HG02973 (cell line): ENCODE data around the gene SECTM1.
A peak's percentile ranks its signal among the peaks of the same experiment; 100 is the strongest.

ENCODE experiments used
- ATAC-seq: cut with Tn5 transposase; IDR thresholded peaks from one replicate; pipeline ENCODE4 v1.9.1; 2021; ENCODE audit warnings: moderate library complexity; ENCODE audit not compliant: unreplicated experiment

The SECTM1 gene

DNA sequence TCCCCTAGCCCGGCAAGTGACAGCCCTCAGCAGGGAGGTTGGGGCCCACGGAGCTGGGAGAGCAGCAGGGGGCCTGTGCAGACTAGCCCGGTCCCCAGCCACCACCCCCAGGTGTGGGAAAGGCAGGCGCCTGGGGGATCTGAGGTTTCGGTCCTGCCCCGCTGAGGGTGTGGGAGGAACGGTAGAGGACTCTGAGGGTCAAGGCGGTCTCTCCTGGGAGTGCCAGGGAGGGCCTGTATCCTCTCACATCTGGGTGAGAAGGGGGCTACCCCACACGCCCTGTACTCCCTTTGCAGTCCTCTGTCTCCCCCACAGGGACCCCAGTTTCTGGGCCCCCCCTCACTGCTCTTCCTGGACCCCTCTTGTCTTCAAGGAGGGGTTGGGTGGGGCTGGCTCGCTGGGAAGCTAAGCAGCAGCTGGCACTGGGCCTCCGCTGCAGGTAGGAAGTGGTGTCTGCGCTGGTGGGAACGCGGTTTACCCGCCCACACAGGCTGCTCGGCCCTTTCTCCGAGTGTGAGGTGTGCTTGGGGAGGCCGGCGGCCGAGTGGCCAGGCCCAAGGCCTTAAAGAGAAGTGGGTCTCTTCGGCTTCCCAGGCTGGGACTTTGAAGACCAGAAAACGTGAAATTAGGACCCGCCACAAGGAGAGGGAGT, 31.5 kb downstream of the SECTM1 start:
- ATAC-seq, result no peak

DNA sequence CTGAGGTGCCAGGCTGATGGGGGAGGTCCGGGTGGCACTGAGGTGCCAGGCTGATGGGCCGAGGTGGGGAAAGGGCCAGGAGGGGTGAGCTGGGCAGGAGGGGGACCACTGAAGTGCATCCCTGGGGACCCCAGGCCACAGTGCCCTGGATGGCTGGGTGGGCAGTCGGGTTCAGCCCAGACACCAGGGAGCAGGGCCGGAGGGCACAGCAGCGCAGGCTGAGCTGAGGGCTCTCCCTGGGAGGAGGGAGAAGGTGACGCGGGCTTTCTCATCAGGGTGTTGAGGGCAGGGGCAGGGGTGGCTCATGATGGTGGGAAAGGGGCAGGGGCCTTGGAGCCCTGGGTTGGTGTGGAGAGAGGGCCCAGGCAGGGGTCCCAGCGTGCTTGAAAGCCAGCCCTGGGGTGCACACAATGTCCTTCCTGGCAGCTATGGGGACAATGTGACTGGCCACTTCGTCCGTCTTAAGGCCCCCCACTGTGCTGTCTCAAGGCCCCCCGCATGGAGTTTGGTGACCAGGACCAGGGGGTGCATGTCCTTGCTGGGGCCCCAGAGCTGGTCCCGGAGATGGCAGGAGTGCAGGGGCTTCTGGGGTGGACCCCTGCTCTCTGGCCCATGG, 32.2 kb downstream of the SECTM1 start:
- ATAC-seq, result no peak

DNA sequence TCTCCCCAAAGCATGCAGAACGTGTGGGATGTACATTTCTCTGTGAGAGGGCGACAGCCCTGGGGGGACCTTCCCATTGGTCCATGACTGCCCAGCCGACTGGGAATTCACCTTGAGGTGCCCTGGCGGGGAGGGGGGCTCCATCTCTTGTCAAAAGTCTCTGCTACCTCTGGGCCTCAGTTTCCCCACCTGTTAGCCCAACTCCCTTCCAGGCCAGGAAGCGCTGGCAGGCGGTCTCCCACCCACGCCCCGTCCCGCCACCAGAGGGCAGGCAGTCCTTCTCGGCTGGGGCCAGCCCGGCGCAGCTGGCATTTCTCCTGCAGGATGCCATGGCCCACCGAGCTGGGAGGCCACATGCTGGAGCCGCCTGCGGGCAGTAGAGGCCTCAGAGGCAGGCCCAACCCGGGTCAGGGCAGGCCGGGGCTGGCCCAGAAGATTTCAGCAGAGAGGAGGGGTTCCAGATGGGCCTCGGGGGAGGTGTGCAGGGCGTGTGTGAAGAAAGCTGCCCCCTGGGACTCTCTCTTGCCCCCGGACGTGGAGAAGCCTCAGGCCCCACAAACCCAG, 32.8 kb downstream of the SECTM1 start:
- ATAC-seq, result no peak

DNA sequence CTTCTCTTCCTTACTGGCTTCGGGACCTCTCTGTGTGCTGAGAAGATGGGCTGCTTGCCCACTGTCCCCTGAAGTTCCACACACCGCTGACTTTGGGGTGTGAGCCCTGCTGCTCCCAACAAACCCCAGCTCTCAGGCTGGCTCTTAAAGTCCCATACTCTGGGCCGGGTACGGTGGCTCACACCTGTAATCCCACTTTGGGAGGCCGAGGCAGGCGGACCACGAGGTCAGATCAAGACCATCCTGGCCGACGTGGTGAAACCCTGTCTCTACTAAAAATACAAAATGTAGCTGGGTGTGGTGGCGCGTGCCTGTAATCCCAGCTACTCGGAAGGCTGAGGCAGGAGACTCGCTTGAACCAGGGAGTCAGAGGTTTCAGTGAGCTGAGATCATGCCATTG, 33.3 kb downstream of the SECTM1 start:
- no peak for ATAC-seq

DNA sequence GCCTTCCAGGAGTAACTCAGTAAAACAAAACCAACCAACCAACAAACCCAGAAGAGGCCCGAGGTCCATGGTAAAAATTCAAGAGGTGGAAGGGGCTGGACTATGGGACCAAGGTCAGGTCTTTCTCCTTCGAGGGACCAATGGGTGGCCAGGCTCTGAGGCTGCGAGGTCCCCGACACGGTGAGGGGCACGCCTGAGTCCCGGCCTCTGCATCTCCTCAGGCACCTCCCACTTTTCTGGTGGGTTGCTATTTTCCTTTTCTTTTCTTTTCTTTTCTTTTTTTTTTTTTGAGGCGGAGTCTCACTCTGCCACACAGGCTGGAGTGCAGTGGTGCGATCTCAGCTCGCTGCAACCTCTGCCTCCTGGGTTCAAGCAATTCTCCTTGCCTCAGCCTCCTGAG, 34.1 kb downstream of the SECTM1 start:
- no peak for ATAC-seq

DNA sequence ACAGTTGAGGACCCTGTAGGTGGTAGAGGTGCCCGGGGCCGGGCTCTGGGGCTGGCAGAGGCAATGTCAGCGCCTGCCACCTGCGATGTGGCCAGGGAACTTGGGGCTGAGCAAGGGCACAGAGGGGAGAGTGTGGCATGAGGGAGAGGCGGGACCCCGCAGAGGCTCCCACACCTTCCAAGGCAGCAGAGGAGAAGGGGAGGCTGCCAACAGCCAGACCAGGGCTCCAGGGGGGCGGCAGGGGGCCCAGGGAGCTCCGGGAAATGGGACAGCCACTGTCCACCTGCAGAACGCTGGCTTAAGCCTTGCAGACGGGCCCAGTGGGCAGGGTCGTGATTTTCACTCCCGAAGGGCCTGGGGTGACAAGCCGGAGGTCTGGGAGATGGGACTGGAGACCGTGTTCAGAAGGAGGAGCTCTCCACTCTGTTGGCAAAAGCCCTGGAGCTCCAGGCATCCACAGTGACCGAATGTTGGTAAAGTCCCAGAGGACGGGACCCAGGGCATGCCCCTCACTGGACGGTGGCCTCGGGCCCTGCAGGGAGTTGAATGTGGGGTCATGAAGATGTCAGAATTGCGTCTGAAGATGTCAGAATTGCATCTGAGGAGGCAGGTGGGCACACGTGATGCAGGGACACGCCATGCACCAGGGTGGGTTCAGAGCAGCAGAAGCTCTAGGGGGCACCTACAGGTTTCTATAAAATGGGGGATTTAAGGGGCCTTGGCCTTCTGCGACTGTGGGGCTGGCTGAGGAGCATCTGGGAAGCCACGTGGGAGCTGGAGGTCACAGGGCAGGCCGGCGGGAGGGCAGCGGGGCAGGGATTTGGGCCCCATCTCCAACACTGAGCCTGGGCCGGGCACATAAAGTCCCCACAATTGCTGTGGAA, 34.8 kb downstream of the SECTM1 start:
- ATAC-seq, result no peak

DNA sequence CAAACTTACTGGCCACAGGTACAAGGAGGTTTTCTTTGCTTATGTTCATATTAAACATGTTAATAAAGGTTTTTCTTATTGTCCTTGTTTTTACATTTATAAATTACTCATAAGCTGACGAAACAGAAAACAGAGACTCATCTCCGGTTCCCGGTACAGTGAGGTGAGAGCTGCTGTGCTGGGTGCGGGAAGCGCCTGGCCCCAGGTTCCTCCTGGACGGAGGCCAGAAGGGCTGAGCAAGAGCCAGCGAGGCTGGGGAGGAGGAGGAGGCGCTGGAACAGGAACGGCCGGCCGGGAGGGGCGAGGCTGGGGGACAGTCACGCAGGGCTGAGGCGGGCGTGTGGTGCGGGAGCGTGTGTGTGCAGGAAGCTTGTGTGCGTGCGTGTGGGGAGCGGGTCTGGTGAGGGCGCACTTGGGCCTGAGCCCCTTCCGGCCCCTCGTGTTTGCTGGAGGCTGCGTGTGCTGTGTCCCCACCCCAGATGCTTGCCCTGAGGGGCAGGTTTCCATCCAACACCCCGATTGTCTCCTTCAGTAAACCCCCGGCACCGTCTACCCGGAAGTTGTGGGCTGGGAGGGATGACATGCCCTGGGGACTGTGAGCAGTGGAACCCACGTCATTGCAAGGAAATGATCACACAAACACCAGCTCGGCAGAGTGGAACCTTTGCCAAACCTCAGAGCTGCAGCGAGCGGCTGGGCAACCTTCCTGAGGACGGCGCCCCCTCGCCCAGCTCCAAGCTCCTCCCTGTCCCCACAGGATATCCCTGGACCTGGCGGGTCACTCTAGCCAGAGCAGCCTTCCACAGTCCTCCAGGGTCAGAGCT, 35.6 kb downstream of the SECTM1 start:
- peak; percentile 47 for ATAC-seq

DNA sequence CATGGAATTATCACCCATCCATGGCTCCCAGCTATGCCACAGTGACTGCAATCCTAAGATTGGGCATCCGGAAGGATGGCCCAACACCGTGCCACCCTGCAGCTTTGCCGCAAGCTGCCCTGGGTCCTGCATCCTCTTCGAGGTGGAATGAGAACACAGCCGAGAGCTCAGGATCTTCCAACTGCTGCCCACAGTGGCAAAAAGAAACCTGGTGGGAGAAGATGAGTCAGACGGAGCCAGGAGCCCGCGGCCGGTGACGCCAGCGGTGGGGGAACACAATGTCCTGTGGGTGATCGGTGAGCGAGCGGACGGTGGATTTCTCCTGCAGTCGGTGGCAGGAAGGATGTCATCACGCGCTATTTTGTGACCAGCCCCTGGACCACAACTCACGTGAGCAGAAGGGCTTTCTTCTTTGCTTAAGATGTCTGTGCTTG, 36.3 kb downstream of the SECTM1 start:
- no peak for ATAC-seq

DNA sequence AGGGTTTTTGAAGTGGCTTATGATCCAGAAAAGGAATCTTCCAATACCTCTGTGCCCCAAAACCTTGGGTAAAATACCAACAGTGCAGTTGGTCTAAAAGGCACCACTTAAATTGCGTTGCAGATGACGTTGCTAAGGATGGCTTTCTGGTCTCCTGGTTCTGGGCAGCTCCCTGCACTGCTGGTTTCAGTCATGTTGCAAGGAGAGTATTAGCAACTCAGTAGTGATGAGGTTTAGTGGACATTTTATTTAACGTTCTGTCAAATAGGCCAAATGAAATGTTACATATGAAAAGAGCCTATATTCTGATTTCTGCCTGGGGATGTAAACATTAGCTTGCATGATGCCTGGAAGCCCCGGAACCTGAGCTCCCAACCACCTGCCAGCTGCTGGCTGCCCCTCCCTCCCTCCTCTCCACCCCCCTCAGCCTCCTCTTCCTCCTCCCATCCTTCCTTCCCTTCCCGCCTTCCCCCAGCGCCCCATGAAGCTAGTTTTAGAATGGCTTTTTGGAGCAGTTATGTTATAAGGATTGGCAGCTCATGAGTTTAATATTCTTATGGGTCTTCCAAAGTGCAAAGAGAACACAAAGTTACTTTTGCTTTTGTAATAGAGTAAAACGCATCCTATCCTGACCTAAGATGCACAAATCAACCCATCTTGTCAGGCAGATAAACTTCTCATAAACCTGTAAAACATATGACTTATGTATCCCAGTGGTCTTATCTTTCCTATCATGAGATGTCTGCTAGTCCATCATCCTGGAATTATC, 36.9 kb downstream of the SECTM1 start:
- no peak for ATAC-seq

DNA sequence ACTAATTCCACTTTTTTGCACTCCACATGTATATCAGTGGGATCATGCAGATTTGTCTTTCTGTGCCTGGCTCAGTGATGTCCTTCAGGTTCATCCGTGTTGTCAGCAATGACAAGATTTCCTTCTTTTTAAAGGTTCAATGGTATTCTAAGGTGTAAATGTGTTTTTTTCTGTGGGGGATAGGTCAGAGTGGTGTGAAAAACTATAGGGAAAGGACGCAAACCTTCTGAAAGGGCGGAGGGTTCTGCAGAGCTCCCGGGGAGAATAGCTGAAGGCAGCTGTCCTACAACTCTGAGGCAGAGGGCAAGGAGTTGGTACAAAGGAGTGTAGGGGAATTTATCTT, 38.1 kb downstream of the SECTM1 start:
- ATAC-seq, result no peak

DNA sequence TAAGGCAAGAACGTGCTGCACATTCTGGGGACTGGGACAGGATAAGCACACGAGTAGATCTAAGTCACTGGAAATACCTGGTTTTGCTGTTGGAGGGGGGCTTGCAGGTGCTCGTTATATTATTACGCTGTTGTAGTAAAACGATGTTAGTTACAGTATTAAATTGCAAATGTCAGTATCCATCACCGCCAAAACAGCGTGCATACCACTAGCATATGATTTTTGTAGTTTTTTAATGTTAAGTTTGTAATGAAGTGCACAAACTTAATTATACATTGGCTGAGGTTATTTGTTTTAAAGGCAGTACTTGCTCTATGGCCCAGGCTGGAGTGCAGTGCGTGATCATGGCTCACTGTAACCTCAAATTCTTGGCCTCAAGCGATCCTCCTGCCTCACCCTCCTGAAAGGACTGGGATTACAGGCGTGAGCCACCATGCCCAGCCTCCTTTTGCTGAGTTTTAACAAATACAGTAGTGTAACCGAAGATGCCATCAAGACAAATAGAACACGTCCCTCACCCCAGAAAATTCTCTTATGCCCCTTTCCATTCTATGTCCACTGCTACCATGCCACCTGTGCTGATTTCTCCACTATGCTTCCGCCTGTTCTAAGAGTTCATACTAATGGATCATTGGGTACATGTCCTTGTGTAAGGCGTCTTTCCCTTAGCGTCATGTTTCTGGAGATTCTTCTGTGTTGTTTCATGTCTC, 39.3 kb downstream of the SECTM1 start:
- ATAC-seq, result no peak

DNA sequence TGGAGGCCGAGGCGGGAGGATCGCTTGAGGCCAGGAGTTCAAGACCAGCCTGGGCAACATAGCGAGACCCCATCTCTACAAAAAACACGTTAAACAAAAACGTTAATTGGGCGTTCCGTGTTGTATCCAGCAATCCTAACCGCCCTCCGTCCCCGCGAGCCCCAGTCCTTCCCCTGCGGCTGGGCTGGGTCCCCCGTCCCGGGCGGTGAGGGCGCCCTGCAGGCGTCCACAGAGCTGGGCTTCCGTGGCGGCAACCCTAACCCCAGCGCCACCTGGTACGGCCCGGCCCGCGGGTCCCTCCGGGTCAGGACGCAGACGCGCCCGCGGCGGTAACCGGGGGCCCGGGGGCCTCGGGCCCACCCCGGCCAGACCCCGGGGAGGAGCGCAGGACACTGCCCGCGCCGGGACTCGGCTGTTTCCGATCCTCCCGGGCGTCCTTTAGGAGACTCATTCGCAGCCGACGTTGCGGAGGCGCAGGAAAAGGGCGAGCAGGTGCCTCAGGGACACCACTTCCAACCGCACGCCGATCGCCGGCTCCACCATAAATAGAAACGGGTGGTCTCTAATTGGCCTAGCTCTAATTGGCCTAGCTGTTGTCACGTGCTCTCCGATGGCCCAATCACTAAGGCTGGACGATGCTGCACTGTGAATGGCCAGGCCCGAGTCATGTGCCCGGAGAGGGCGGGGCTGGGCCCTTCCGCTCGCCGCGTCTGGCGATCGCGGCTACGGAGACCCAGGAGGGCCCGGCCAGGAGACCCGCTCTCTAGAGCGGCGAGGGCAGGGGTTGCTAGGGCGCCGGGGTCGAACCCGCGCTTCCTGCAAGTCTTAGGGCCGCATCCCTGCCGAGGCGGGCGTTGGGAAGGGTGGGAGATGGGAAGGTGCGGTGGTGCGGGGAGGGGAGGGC, 41.1 kb downstream of the SECTM1 start:
- ATAC-seq, result peak; percentile 90

DNA sequence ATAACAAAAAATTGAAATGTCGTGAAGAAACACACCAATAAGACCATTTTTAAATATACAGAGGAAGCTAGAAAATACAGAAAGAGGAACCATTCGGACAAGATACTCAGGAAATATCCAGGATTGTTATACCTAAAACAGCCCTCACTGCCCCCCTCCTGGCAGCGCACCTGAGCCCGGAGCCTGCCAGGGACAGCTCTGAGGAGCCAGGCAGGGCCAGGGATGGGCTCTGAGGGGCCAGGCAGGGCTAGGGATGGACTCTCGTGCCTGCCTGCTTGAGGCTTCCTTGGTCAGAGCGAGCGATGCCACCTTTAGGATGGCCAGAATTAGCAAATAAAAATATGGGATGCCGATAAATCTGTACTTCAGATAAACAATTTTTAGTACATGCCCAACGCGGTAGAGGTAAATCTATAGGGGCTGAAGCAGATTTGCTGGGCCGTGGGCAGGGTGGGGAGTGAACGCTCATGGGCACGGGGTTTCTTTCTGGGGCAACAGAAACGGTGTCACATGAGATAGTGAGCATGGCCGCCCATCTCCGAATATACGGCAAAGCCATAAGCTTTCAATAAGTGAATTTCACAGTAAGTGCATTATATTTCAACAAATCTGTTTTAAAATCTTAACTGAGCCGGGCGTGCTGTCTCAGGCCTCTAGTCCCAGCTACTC, 41.9 kb downstream of the SECTM1 start:
- no peak for ATAC-seq

DNA sequence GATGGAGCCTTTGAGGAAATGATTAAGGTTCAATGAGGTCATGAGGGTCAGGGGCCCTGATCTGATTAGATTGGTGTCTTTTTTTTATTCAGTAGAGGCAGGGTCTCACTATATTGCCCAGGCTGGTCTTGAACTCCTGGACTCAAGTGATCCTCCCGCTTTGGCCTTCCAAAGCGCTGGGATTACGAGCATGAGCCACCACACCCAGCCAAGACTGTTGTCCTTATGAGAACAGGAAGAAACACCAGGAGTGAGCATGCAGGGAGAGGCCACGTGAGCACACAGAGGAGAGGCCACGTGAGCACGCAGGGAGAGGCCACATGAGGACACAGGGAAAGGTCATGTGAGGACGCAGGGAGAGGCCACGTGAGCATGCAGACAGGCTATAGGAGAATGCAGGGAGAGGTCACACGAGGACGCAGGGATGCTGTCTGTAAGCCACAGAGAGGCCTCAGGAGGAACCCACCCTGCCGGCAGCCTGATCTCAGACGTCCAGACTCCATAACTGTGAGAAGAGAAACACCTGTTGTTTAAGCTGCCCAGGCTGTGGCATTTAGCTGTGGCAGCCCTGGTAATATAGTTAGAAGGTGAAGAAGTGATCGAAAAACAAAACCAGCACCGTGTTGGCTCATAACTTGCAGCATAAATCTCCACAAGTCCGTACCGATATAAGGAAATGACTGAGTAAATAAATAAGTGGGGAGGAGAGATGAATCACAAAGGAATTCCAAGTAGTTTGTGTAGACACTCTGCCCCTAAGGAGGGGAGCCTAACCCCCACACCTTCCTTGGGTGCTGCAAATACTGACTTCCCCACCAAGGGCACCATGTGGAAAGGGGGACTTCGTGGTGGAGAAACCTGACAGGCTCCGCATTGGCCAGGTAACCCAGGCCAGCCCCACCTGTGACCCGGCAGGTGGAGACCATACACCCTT, 45.4 kb downstream of the SECTM1 start:
- no peak for ATAC-seq

DNA sequence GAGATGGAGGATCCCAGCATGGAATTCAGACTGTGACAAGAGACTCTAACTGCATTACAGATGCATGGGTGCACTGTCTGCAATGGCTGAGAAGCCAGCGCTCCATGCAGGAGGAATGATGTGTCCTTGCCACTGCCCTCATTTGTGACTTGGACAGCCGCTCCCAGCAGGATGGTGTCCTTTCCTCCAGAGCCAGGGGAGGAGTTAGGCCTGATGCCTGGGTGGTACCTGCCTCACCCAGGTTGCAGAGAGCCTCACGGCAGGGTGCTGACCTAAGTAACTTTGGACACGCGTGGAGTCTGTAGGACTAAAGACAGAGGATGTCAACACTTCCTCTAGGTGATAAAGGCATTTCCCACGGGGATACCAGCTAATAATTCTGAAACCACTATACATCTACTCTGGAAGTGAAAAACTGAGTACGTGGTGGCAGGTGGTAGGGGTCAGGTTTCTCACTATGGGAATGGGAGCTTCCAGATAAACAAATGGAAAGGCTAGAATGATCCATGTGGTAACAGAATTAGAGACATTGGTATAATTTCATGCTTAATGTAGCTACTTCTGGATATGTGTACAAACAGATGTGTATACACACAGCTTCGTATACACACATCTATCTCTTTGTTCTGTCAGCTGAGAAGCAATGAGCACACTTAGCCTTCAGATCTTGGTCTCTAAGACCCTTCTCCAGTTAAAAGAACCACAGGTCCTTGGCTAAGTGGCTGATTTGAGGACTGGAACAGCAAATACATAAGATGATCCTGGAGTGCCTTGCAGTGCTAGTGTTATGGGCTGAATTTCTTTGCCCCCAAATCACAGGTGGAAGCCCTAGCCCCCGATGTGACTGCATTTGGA, 46.3 kb downstream of the SECTM1 start:
- ATAC-seq, result no peak

DNA sequence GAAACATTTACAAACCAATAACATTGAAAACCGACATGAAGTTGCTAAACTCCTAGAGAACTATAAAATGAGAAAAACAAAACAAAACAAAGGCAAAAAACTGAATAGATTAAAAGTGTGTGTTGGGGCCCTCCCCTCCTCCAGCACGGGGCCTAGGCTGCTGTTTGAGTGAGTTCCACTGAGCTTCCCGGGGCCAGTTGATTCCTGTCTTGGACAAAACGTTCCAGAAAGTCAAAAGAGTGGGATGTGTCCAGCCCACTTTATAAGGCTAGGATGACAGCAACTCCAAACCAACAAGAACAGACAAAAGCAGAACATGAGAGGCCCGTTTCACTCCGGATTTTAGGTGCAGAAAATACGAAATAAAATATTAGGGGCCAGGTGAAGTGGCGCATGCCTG, 48.4 kb downstream of the SECTM1 start:
- ATAC-seq, result no peak
